ENCODE data around the gene GLYATL1B. TPM values are rescaled to one million over a fixed set of nuclear protein-coding genes. Genes with fewer than 3 reads are reported as not detected.

GLYATL1B gene
- total and polyA plus RNA-seq, 2 of the 8 experiments (the other 6 are each of a cell fraction or from before 2014, with no cell fraction given) = not detected

GRCh38 chr11:59141191-59141590 lies 55.1 kb downstream of the GLYATL1B start:
- ChIA-PET POLR2A (ENCODE audit: partially characterized antibody) (no interaction called here), CTCF (ENCODE audit: partially characterized antibody) (interaction anchor here (1.7 to 2.2 kb wide), 3 partner anchors 16 to 44 kb away, joined by 3 to 11 read pairs (median 10); partner anchors contain the start of gene DTX4)
- Histone ChIP-seq H3K36me3 (ENCODE audit: control insufficient read depth in 2 of 4, insufficient read depth in 4 of 4, low read length in 3 of 4) (no peaks in the 10 kb centered on the region), H3K9me3 (ENCODE audit: insufficient read depth in 2 of 2, low read depth in 1 of 2, low read length in 1 of 2) (no peaks in the 10 kb centered on the region), H3K23ac (ENCODE audit: insufficient read length) (no peak overlapping the region), H3K56ac (replicated peaks; ENCODE audit: insufficient read length, low read depth, low read length) (no peak overlapping the region), H2BK120ac (replicated peaks; ENCODE audit: low read depth, low read length) (no peak overlapping the region), H3K79me2 (ENCODE audit: control insufficient read depth in 1 of 2, insufficient read depth in 2 of 2, low read length in 2 of 2) (peaks cover 0 to 6% of the 10 kb centered on the region in 2 experiments; a peak in 2 of 4 replicates), H2AFZ (ENCODE audit: low read length) (no peak overlapping the region), H3K27ac (ENCODE audit: low read depth, low read length) (no peak overlapping the region), H4K20me1 (replicated peaks in 1 of 2; ENCODE audit: control insufficient read depth in 1 of 2, insufficient read depth in 2 of 2, low read length in 2 of 2) (no peaks in the 10 kb centered on the region), H3K4me1 (replicated peaks in 1 of 4; ENCODE audit: control insufficient read depth in 3 of 4, insufficient read depth in 4 of 4, low read length in 3 of 4) (peaks cover 0 to 8% (median 0%) of the 10 kb centered on the region in 4 experiments; a peak in 2 of 7 replicates), H3K4ac (replicated peaks; ENCODE audit: insufficient read length, low read depth, low read length) (no peak overlapping the region), H3K9ac (replicated peaks in 1 of 4; ENCODE audit: extremely low read depth in 1 of 4, low read depth in 3 of 4, low read length in 3 of 4) (no peak overlapping the region), H4K5ac (ENCODE audit: insufficient read length, low read depth, low read length) (no peak overlapping the region), H2BK20ac (ENCODE audit: low read length) (no peak overlapping the region), H2BK12ac (ENCODE audit: low read depth, low read length) (no peak overlapping the region), H2BK15ac (ENCODE audit: low read length) (no peak overlapping the region), H3K27me3 (replicated peaks in 1 of 4; ENCODE audit: control insufficient read depth in 3 of 4, extremely low read depth in 1 of 4, insufficient read depth in 3 of 4, low read length in 3 of 4) (no peaks in the 10 kb centered on the region; a peak in 1 of 7 replicates), H4K91ac (replicated peaks; ENCODE audit: insufficient read length, low read length) (no peak overlapping the region), H4K8ac (ENCODE audit: extremely low read depth, insufficient read depth, low read length) (no peak overlapping the region), H3K14ac (ENCODE audit: insufficient read length) (no peak overlapping the region), H3K4me2 (ENCODE audit: insufficient read depth in 1 of 2, low read depth in 2 of 2, low read length in 2 of 2) (no peak overlapping the region; a peak in 1 of 4 replicates), H3K79me1 (ENCODE audit: low read depth, low read length) (no peaks in the 10 kb centered on the region), H2AK5ac (ENCODE audit: low read depth, low read length) (no peak overlapping the region), H3K18ac (ENCODE audit: extremely low read depth, low read length) (no peak overlapping the region), H3K23me2 (ENCODE audit: low read depth, low read length) (peaks cover 6% of the 10 kb centered on the region; the same call in 1 of the 2 replicates), H3K4me3 (ENCODE audit: extremely low read depth in 1 of 4, insufficient read depth in 2 of 4, low read depth in 3 of 4, low read length in 4 of 4) (0 out of 8 replicates have a peak overlapping the region, but pooled peaks of 1 of the 4 experiments have one; percentile 75), H2BK5ac (ENCODE audit: low read depth, low read length) (no peak overlapping the region)
- 95% methylated on average over 4 of the region's 4 CpGs; no CpG with 5 or more reads in 1 of the 2 experiments for WGBS, 2 experiments (ENCODE audit: extremely low coverage in 1 of 2, insufficient coverage in 1 of 2, insufficient read length in 1 of 2, insufficient replicate concordance in 2 of 2, low coverage in 1 of 2, low lambda C conversion rate in 2 of 2, missing lambda C conversion rate in 1 of 2)
- no peak for DNase-seq (ENCODE audit: low read depth in 1 of 2, low spot score in 2 of 2)
- FAIRE-seq = no peak
- TF ChIP-seq SUZ12 (IDR thresholded peaks at IDR 0.05; ENCODE audit: low read length) (no peak), ZNF274 (IDR thresholded peaks at IDR 0.05; ENCODE audit: borderline replicate concordance, extremely low read depth, low read length) (no peak), KDM4A (IDR thresholded peaks at IDR 0.05; ENCODE audit: low read depth, low read length, severe bottlenecking) (no peak), CTBP2 (IDR thresholded peaks at IDR 0.05; ENCODE audit: borderline replicate concordance, insufficient read depth, insufficient read length, low read length) (no peak)
- TF ChIP-seq, protein P1, sequence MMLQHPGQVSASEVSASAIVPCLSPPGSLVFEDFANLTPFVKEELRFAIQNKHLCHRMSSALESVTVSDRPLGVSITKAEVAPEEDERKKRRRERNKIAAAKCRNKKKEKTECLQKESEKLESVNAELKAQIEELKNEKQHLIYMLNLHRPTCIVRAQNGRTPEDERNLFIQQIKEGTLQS (IDR thresholded peaks at IDR 0.05; ENCODE audit: insufficient read depth, low read depth, low read length) = no peak

Data from H1 (cell line).